Panc1 (cell line): ENCODE data around the gene PRKG1. TPM values are rescaled to one million over a fixed set of nuclear protein-coding genes. Genes with fewer than 3 reads are reported as not detected.

Source experiments
- ATAC-seq: fragments of 200-7000 bp; cut with Tn5 transposase; 2 replicates; pipeline ENCODE4 v1.9.1; 2020; ENCODE audit warnings: mild to moderate bottlenecking, moderate library complexity
- BruUV-seq: library from RNA; stranded (reverse); fragments of 400-500 nt; replicated peaks from 2 replicates; lab custom pipeline; 2021; lab: Mats Ljungman, UMichigan
- CTCF ChIA-PET: fragments of 300-600 bp; sonication (Branson Sonifier 250); formaldehyde crosslinking; loops from one replicate; lab custom pipeline; 2022; ENCODE audit warnings: antibody characterized with exemption; lab: Charles Lee
- POLR2A ChIA-PET: fragments of 300-600 bp; sonication (Branson Sonifier 250); formaldehyde crosslinking; loops from one replicate; lab custom pipeline; 2022; ENCODE audit warnings: antibody characterized with exemption; lab: Charles Lee
- DNase-seq: peaks from one replicate; pipeline ENCODE4 v3.0.0-alpha.2; 2010; ENCODE audit warnings: low read depth, low spot score
- H3K27ac ChIP-seq: 2 replicates; pipeline ENCODE4 v1.5.1; 2011; ENCODE audit warnings: mild to moderate bottlenecking, low read length, inconsistent platforms
- H3K27me3 ChIP-seq: fragments of 200-500 bp; sonication (Bioruptor generic); 2 replicates; pipeline ENCODE4 v1.6.0; 2014; ENCODE audit warnings: low read length, inconsistent platforms; ENCODE audit not compliant: control insufficient read depth, insufficient read depth
- H3K36me3 ChIP-seq: fragments of 200-500 bp; sonication (Bioruptor generic); 2 replicates; pipeline ENCODE4 v1.5.1; 2014; ENCODE audit warnings: inconsistent platforms, mild to moderate bottlenecking, low read length, moderate library complexity; ENCODE audit not compliant: control insufficient read depth, insufficient read depth
- H3K4me1 ChIP-seq: 2 replicates; pipeline ENCODE4 v1.5.1; 2011; ENCODE audit warnings: inconsistent platforms, mild to moderate bottlenecking, low read length, moderate library complexity; ENCODE audit not compliant: control insufficient read depth, insufficient read depth
- H3K4me3 ChIP-seq, 2 experiments: 2 replicates each; pipeline ENCODE4 v1.5.1; 2011 to 2012; ENCODE audit warnings: low read depth in 2 of 2, low read length in 2 of 2, mild to moderate bottlenecking in 2 of 2, inconsistent platforms in 1 of 2, moderate library complexity in 1 of 2
- H3K9me3 ChIP-seq: fragments of 200-500 bp; sonication (Bioruptor generic); 2 replicates; pipeline ENCODE4 v1.5.1; 2014; ENCODE audit warnings: low read depth, mild to moderate bottlenecking, inconsistent platforms, low read length, moderate library complexity; ENCODE audit not compliant: control insufficient read depth, insufficient read depth
- POLR2AphosphoS5 ChIP-seq: IDR thresholded peaks from 2 replicates; pipeline ENCODE4 v1.6.1; 2012; ENCODE audit warnings: mild to moderate bottlenecking, low read depth, low read length, moderate library complexity
- SIN3A ChIP-seq: IDR thresholded peaks from 2 replicates; pipeline ENCODE4 v1.6.1; 2012; ENCODE audit warnings: low read depth, mild to moderate bottlenecking, low read length, moderate library complexity, borderline replicate concordance; ENCODE audit not compliant: insufficient read depth
- TCF7L2 ChIP-seq: IDR thresholded peaks from 2 replicates; pipeline ENCODE4 v1.6.1; 2011; ENCODE audit warnings: mild to moderate bottlenecking, low read depth, low read length, inconsistent platforms
- in situ Hi-C: cut with HindIII; loops from 2 replicates; pipeline ENCODE4 v1.10.0; 2016; ENCODE audit warnings: low sequenced_read_pairs, low pct_unique_long_range_greater_than_20kb
- intact Hi-C: fragments of 100-400 bp; cut with micrococcal nuclease; formaldehyde crosslinking; loops from one replicate; pipeline ENCODE4 v1.10.0; 2022; ENCODE audit not compliant: unreplicated experiment
- total RNA-seq: library from RNA; stranded (reverse); gene quantifications from one replicate; pipeline ENCODE4 v1.2.1, GENCODE V29; 2021; ENCODE audit not compliant: unreplicated experiment
- TF ChIP-seq, protein P1 (sequence below), 2 experiments: IDR thresholded peaks; 2 replicates each; pipeline ENCODE4 v1.6.1; 2011 to 2012; ENCODE audit warnings: low read depth in 2 of 2, control low read depth in 1 of 2, low read length in 1 of 2, mild to moderate bottlenecking in 1 of 2, moderate library complexity in 1 of 2; ENCODE audit not compliant: insufficient read depth in 1 of 2
- TF ChIP-seq, protein P2 (sequence below): fragments of 450-650 bp; IDR thresholded peaks from 2 replicates; pipeline ENCODE4 v1.5.1; 2017; ENCODE audit warnings: mild to moderate bottlenecking

Gene PRKG1
- total RNA-seq, 1 experiment from 2014 or later: 0.92 TPM

DNA sequence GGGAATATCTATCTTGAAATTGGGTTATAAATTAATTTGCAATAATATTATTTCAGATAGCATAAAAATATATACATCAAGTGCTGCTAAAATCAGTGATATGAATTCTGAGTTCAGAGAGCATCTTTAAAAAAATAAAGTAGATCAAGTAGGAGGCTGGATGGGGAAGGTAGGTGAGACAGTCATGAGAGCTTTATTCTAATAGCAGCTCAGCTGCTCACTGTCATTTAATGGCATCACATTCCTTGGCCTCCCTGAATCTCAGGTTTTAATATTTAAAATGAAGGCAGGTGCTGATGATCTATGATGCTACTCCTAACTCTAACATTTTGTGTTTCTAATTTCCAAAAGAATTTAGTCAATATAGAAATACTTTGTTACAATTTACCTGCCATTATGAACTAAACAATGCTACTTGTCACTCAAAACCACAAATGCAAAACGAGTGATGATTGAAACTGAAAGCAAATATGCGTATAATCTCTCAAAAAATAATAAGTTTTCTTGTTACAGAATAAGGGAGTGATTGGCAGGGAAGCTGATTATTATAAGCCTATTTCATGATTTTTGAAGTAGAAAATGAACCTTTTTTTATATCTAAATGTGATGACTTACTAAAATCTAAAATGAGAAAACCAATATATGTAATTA lies 772.7 kb downstream of the PRKG1 start:
- H3K36me3 ChIP-seq: no peaks in the 10 kb centered on the region
- TF ChIP-seq TCF7L2 (no peak), POLR2AphosphoS5 (no peak), SIN3A (no peak)
- TF ChIP-seq, protein P1, sequence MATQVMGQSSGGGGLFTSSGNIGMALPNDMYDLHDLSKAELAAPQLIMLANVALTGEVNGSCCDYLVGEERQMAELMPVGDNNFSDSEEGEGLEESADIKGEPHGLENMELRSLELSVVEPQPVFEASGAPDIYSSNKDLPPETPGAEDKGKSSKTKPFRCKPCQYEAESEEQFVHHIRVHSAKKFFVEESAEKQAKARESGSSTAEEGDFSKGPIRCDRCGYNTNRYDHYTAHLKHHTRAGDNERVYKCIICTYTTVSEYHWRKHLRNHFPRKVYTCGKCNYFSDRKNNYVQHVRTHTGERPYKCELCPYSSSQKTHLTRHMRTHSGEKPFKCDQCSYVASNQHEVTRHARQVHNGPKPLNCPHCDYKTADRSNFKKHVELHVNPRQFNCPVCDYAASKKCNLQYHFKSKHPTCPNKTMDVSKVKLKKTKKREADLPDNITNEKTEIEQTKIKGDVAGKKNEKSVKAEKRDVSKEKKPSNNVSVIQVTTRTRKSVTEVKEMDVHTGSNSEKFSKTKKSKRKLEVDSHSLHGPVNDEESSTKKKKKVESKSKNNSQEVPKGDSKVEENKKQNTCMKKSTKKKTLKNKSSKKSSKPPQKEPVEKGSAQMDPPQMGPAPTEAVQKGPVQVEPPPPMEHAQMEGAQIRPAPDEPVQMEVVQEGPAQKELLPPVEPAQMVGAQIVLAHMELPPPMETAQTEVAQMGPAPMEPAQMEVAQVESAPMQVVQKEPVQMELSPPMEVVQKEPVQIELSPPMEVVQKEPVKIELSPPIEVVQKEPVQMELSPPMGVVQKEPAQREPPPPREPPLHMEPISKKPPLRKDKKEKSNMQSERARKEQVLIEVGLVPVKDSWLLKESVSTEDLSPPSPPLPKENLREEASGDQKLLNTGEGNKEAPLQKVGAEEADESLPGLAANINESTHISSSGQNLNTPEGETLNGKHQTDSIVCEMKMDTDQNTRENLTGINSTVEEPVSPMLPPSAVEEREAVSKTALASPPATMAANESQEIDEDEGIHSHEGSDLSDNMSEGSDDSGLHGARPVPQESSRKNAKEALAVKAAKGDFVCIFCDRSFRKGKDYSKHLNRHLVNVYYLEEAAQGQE (IDR thresholded peaks at IDR 0.05; ENCODE audit: insufficient read depth in 1 of 2, low read depth in 2 of 2, low read length in 1 of 2): no peak
- TF ChIP-seq, protein P2, sequence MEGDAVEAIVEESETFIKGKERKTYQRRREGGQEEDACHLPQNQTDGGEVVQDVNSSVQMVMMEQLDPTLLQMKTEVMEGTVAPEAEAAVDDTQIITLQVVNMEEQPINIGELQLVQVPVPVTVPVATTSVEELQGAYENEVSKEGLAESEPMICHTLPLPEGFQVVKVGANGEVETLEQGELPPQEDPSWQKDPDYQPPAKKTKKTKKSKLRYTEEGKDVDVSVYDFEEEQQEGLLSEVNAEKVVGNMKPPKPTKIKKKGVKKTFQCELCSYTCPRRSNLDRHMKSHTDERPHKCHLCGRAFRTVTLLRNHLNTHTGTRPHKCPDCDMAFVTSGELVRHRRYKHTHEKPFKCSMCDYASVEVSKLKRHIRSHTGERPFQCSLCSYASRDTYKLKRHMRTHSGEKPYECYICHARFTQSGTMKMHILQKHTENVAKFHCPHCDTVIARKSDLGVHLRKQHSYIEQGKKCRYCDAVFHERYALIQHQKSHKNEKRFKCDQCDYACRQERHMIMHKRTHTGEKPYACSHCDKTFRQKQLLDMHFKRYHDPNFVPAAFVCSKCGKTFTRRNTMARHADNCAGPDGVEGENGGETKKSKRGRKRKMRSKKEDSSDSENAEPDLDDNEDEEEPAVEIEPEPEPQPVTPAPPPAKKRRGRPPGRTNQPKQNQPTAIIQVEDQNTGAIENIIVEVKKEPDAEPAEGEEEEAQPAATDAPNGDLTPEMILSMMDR: no peak
- H3K9me3 ChIP-seq: no peaks in the 10 kb centered on the region
- no peak for DNase-seq
- H3K4me3 ChIP-seq: no peak overlapping the region
- BruUV-seq: no TSS peak
- POLR2A ChIA-PET: no interaction called here
- ATAC-seq: no peak
- in situ Hi-C loops (no loop called here), intact Hi-C loops (no loop called here)
- no peaks in the 10 kb centered on the region for H3K27me3 ChIP-seq
- H3K27ac ChIP-seq: no peak overlapping the region
- CTCF ChIA-PET: no interaction called here
- H3K4me1 ChIP-seq: no peaks in the 10 kb centered on the region

DNA sequence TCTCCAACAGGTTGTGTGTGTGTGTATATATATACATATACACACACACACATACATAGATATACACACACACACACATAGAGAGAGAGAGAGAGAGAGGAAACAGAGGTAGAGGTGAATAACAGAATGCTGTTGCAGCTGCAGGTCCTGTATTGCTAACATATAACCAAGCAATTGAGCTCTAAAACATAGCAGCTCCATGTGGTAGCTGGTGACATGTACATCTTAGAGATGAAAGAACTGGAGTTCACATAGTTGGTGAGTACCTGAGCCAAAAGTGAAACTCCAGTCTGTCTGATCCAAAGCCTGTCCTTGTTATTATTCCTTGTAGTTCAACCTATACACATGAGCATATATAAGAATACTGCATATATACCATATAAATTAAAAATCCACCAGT lies 778.0 kb downstream of the PRKG1 start:
- DNase-seq (no peak), ATAC-seq (no peak)
- Histone ChIP-seq H3K4me3 (no peak overlapping the region), H3K4me1 (no peaks in the 10 kb centered on the region), H3K36me3 (no peaks in the 10 kb centered on the region), H3K27me3 (peaks cover 4% of the 10 kb centered on the region; the same call in 1 of the 2 replicates), H3K27ac (no peak overlapping the region), H3K9me3 (no peaks in the 10 kb centered on the region)
- BruUV-seq: no TSS peak
- POLR2A ChIA-PET: no interaction called here
- in situ Hi-C loops (no loop called here), intact Hi-C loops (no loop called here)
- CTCF ChIA-PET: no interaction called here
- TF ChIP-seq, protein P1 (IDR thresholded peaks at IDR 0.05; ENCODE audit: insufficient read depth in 1 of 2, low read depth in 2 of 2, low read length in 1 of 2): no peak
- no peak for TF ChIP-seq TCF7L2
- TF ChIP-seq POLR2AphosphoS5: no peak
- TF ChIP-seq SIN3A: no peak
- TF ChIP-seq, protein P2: no peak
